ENCODE measurements around the gene CBFA2T3.
A peak's percentile ranks its signal among the peaks of the same experiment; 100 is the strongest.

Gene CBFA2T3

GRCh38 chr16:88961011-88961410 lies 16.0 kb downstream of the CBFA2T3 start:
- DNase-seq (ENCODE audit: low spot score): no peak

GRCh38 chr16:88960516-88960915 lies 16.5 kb downstream of the CBFA2T3 start:
- DNase-seq (ENCODE audit: low spot score): no peak

- no peak for DNase-seq (ENCODE audit: low spot score)
These were observed 18.0 kb downstream of the CBFA2T3 start for GRCh38 chr16:88959022-88959421.

- no peak for DNase-seq (ENCODE audit: low spot score)
These were observed 19.0 kb downstream of the CBFA2T3 start for GRCh38 chr16:88957887-88958577.

- DNase-seq (ENCODE audit: low spot score): no peak
These were observed 19.6 kb downstream of the CBFA2T3 start for GRCh38 chr16:88957433-88957767.

- DNase-seq (ENCODE audit: low spot score): no peak
These were observed 20.2 kb downstream of the CBFA2T3 start for GRCh38 chr16:88956546-88957432.

- no peak for DNase-seq (ENCODE audit: low spot score)
These were observed 21.1 kb downstream of the CBFA2T3 start for GRCh38 chr16:88955906-88956305.

- no peak for DNase-seq (ENCODE audit: low spot score)
These were observed 23.9 kb downstream of the CBFA2T3 start for GRCh38 chr16:88953003-88953690.

- DNase-seq (ENCODE audit: low spot score): no peak
These were observed 25.0 kb downstream of the CBFA2T3 start for GRCh38 chr16:88951989-88952388.

- no peak for DNase-seq (ENCODE audit: low spot score)
These were observed 25.5 kb downstream of the CBFA2T3 start for GRCh38 chr16:88951501-88951900.

GRCh38 chr16:88948781-88949490 lies 28.1 kb downstream of the CBFA2T3 start:
- DNase-seq (ENCODE audit: low spot score): no peak

GRCh38 chr16:88945473-88945872 lies 31.5 kb downstream of the CBFA2T3 start:
- no peak for DNase-seq (ENCODE audit: low spot score)

GRCh38 chr16:88943741-88944140 lies 33.3 kb downstream of the CBFA2T3 start:
- no peak for DNase-seq (ENCODE audit: low spot score)

GRCh38 chr16:88943131-88943664 lies 33.8 kb downstream of the CBFA2T3 start:
- no peak for DNase-seq (ENCODE audit: low spot score)

- DNase-seq (ENCODE audit: low spot score): peak; percentile 88
These were observed 34.8 kb downstream of the CBFA2T3 start for GRCh38 chr16:88941913-88942909.

GRCh38 chr16:88940862-88941817 lies 35.9 kb downstream of the CBFA2T3 start:
- DNase-seq (ENCODE audit: low spot score): no peak

GRCh38 chr16:88939972-88940861 lies 36.8 kb downstream of the CBFA2T3 start:
- no peak for DNase-seq (ENCODE audit: low spot score)

- peak; percentile 36 for DNase-seq (ENCODE audit: low spot score)
These were observed 37.6 kb downstream of the CBFA2T3 start for GRCh38 chr16:88939245-88939971.
